HEK293 (cell line): ENCODE data around the gene SPECC1.

Experiments used
- GLIS2 ChIP-seq: fragments of 450-650 bp; formaldehyde crosslinking; IDR thresholded peaks from 2 replicates; pipeline ENCODE4 v1.5.1; 2016; ENCODE audit warnings: missing biosample characterization, missing genetic modification characterization
- YY1 ChIP-seq: fragments of 450-650 bp; formaldehyde crosslinking; IDR thresholded peaks from 2 replicates; pipeline ENCODE4 v1.5.1; 2018; ENCODE audit warnings: missing biosample characterization, missing genetic modification characterization
- TF ChIP-seq, protein P1 (sequence below): fragments of 450-650 bp; formaldehyde crosslinking; IDR thresholded peaks from 2 replicates; pipeline ENCODE4 v1.5.1; 2016; ENCODE audit warnings: missing biosample characterization, missing genetic modification characterization

- TF ChIP-seq YY1 (tag by site-specific recombination) = no peak
- TF ChIP-seq GLIS2 (tag by site-specific recombination) = no peak
- TF ChIP-seq, protein P1, sequence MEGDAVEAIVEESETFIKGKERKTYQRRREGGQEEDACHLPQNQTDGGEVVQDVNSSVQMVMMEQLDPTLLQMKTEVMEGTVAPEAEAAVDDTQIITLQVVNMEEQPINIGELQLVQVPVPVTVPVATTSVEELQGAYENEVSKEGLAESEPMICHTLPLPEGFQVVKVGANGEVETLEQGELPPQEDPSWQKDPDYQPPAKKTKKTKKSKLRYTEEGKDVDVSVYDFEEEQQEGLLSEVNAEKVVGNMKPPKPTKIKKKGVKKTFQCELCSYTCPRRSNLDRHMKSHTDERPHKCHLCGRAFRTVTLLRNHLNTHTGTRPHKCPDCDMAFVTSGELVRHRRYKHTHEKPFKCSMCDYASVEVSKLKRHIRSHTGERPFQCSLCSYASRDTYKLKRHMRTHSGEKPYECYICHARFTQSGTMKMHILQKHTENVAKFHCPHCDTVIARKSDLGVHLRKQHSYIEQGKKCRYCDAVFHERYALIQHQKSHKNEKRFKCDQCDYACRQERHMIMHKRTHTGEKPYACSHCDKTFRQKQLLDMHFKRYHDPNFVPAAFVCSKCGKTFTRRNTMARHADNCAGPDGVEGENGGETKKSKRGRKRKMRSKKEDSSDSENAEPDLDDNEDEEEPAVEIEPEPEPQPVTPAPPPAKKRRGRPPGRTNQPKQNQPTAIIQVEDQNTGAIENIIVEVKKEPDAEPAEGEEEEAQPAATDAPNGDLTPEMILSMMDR (tag by site-specific recombination) = no peak
Observed at GRCh38 chr17:20236578-20237227, 227.5 kb downstream of the SPECC1 start.
